HG02973 (cell line): ENCODE data around the gene PLCB2.

ENCODE experiments used
- ATAC-seq: cut with Tn5 transposase; IDR thresholded peaks from one replicate; pipeline ENCODE4 v1.9.1; 2021; ENCODE audit warnings: moderate library complexity; ENCODE audit not compliant: unreplicated experiment

Gene PLCB2

DNA sequence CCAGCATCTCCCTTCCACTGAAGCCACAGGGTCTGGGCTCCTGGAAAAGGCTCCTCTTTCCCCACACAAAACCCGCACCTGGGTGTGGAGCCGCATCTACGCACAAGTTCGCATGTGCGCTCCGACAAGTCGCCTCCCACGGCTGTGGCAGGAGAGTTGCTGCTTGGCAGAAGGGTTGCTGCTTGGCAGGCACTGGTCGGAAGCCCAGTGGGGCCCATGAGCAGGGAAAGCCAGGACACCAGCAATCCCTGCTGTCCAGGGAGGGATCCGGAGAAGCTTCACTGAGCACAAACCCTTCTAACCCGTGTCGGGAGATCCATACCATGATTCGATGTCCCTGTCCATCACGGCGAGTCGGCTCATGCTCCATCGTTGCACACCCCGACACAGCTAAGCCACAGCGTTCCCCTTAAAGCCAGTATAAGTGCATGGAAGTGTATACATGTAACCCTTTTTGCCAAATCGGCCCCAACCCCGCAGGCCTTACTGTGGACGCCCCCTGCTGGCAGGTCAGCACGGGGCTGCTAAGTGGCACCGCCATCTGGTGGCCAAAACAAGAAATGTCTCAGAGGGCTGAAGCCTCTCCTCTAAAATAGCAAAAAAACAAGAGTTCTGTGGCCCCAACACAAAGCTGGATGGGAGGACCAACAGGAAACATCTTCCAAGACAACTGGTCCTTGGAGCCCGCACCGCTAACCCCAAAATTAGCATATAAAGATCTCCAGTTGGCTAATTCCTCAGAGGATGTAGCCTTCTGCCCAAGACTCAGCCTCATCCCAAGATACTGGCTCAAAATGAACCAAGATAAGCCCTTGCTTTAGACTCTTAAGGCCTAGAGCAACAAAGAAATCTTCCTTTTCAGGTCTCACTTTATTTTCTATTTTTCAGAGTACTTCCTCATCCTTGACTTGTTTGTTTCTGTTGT, 33.1 kb downstream of the PLCB2 start:
- no peak for ATAC-seq

GRCh38 chr15:40273428-40273827, 34.3 kb downstream of the PLCB2 start:
- no peak for ATAC-seq

DNA sequence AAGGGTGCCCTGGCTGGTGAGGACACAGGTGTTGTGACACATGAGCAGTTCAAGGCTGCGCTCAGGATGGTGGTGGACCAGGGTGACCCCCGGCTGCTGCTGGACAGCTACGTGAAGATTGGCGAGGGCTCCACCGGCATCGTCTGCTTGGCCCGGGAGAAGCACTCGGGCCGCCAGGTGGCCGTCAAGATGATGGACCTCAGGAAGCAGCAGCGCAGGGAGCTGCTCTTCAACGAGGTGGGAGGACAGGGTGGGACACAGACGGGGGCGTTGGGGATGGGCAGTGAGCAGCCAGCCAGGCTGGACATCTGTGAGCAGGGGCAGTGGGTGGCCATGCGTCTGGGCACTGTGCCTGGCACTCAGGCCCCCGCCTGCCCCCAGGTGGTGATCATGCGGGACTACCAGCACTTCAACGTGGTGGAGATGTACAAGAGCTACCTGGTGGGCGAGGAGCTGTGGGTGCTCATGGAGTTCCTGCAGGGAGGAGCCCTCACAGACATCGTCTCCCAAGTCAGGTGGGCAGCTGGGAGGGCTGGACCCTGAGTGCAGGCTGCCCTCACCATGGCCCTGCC, 35.2 kb downstream of the PLCB2 start:
- no peak for ATAC-seq

GRCh38 chr15:40271685-40272484, 35.9 kb downstream of the PLCB2 start:
- no peak for ATAC-seq

DNA sequence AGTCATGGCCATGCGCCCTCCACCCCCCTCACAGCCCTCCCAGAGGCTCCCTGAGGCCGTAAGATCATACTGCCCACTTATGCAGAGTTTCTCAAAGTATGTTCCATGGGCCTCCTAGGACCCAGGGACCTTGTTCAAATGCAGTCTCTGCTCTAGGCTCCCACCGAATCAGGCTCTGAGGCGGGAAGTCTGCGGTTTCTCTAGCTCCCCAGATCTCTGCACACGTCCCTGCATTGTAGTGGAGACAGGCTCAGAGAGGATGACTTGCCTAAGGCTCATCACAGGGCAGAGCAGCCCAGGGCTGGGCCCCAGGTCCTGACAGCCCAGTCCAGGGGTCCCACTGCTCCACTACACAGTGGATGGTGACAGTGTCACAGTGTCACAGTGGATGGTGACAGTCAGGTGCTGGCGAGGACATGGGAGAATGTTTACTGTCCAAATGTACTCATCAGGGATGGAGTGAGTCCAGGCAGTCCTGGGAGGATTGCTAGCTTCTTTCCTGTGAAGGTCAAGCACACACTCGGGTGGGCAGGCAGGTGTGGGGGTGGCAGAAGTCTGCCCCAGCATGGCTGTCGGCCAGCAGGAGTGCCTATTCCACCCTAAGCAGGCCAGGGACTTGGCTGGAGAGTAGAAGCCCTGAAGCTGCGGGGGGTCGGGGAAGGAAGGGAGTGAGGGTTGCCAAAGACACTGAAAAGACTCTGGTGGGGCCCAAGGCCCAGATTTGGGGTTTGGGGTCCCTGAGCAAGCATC, 37.3 kb downstream of the PLCB2 start:
- ATAC-seq: no peak

DNA sequence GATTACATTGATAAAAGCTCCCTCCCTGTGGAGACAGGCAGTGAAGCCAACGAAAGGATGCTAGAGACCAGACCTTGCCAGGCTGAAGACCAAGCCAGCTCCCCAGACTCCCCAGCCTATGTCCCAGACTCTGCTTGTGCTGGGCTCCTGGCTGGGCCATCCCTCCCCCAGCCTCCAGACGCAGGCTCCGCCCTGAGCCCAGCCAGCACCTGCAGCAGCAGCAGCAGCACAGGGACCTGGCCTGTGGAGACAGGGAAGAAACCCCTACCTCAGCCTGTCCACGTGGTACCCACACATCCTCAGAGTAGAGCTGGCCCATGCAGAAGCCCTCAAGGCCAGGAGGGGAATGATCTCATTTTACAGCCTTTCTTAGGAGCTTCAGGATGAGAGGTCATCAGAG, 38.1 kb downstream of the PLCB2 start:
- ATAC-seq: no peak

DNA sequence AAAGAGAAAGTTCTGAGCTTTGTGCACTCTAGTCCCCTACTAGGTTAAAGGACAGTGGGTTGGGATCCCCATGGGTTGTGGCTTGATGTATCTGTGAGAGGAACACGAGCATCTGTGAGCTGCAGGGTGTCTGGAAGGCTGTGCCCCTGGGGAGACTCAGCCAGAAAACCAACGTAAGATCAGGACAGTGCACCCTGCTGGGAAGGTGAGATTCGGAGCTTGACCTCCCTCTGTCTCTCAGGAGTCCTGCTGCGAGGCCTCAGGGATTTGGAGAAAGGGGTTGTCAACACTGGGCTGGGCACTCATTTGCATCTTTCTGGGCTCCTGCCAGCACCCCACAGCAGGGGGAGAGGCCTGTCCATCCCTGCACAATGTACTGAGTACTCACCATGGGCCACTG, 40.1 kb downstream of the PLCB2 start:
- no peak for ATAC-seq

DNA sequence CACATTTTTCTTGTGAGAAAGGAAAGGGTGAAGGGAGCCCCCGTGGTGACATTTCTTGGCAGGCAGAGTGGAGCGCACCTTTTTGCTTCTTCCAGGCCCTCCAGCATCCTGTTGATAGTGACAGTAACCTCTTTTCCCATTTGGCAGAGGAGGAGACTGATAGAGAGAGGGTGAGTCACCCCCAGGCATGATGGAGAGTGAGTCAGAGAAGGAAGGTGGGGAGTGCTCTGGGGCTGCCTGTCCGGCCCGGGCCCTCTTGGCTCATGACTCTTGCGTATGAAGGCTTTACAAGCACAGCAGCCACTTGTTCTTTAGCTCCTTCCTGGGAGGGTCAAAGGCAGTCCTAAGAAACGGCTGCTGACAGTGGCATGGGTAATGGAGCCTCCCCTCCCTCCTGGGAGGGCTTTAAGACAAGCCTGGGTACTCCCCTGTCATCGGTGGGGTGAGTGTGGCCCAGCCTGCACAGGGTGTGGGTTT, 40.9 kb downstream of the PLCB2 start:
- ATAC-seq: no peak

DNA sequence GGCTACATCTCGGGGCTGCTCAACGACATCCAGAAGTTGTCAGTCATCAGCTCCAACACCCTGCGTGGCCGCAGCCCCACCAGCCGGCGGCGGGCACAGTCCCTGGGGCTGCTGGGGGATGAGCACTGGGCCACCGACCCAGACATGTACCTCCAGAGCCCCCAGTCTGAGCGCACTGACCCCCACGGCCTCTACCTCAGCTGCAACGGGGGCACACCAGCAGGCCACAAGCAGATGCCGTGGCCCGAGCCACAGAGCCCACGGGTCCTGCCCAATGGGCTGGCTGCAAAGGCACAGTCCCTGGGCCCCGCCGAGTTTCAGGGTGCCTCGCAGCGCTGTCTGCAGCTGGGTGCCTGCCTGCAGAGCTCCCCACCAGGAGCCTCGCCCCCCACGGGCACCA, 41.9 kb downstream of the PLCB2 start:
- ATAC-seq: no peak

- no peak for ATAC-seq
These were observed 42.4 kb downstream of the PLCB2 start for GRCh38 chr15:40265355-40265754.

DNA sequence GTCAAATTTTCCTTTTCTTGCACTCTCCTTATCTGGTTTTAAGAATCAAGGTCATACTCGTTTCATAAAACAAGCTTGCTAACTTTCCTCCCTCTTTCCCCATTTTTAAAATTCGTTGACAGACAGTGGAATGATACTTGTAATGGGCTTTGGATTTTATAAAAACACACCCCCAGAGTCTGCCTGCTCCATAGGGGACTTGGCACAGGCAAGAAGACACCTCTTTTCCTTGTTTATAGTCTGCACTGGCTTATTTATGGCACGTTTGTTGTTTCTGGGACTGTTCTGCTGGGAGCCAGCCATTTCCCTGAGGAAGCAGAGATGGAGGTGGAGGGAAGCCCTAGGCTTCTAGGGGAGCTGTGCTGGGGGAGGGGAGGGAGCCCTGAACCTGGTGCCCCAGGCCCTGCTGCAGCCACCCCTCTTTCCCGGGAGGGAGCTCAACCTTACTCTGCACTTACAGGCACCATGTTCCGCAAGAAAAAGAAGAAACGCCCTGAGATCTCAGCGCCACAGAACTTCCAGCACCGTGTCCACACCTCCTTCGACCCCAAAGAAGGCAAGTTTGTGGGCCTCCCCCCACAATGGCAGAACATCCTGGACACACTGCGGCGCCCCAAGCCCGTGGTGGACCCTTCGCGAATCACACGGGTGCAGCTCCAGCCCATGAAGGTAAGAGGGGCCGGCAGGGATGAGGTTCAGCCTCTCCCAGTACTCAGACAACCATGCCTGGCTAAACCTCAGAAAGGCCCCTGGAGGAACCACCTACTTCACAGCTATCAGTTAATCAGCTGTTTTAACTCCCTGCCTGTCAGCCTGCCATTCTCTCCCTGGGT, 43.2 kb downstream of the PLCB2 start:
- no peak for ATAC-seq

GRCh38 chr15:40263024-40263754, 44.5 kb downstream of the PLCB2 start:
- ATAC-seq: no peak

DNA sequence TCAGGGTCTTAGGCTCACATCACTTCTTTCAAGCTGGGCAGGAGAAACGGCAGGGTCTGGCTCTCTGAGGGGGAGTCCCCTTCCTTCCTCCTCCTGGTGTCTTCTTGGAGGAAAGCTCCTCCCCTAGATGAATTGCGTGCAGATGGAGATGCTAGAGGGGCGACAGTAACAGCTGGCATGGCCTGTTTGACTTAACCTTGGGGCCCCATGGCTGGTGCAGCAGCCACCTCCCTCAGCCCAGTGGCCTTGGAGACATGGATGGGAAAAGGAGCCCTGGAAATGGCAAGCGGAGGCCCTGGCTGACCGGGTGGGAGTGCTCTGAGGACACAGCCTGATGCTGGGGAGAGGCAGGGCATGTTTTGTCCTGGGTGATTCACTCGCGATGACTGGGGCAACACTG, 48.7 kb downstream of the PLCB2 start:
- no peak for ATAC-seq

DNA sequence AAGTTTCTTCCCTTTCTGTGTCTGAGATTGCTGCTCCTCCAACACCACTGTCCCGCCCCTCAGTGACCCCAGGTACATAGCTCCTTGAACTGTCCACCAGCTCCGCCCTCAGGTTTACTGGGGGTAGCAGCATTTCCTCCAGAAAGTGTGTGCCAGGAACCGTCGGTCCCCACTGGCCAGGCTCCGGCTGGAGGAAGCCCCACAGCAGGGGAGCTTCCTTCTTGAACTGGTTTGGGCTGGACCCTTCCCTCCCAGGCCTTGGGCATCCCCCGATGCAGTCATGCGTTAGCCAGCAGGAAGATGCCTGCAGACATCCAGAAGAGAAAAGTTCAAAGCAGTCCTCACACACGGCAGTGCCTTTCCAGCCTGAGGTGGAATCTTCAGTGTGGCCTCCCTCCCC, 49.2 kb downstream of the PLCB2 start:
- no peak for ATAC-seq

DNA sequence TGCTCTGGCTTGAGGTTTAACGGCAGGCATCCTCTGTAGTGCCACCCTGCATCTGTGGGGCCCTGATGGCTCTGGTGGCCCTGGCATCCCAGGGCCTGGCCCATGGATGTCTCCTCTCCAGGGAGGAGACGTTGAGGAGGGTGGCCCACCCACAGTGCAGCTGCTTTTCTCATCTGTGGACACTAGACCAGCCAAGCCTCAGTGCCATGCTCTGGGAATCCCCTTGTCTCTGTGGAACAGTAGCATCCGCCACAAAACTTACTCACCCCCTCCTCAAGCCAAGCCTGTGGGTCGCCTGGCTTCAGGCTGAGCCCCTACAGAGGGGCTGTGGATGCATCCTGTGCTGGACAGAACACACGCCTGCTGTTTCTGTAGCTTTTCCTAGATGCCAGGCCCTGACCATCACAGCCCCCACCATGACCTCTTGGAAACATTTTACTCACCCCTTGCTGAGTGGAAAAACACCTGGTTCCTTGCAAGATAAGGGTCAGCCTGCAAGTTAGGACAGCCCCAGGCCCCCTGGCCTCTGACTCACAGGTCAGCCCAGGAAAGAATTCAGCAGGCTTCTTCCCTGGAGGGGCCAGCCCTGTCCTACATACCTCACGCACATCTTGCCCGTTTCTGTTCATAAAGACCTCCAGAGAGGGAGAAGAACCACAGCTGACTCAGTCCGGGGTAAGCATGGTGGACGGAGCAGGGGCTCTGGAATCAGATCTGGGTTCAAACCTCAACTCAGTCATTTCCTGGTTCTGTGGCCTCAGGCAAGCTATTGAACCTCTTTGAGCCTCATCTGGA, 49.9 kb downstream of the PLCB2 start:
- no peak for ATAC-seq

GRCh38 chr15:40256638-40257235, 51.0 kb downstream of the PLCB2 start:
- no peak for ATAC-seq

GRCh38 chr15:40255033-40255432, 52.7 kb downstream of the PLCB2 start:
- no peak for ATAC-seq

DNA sequence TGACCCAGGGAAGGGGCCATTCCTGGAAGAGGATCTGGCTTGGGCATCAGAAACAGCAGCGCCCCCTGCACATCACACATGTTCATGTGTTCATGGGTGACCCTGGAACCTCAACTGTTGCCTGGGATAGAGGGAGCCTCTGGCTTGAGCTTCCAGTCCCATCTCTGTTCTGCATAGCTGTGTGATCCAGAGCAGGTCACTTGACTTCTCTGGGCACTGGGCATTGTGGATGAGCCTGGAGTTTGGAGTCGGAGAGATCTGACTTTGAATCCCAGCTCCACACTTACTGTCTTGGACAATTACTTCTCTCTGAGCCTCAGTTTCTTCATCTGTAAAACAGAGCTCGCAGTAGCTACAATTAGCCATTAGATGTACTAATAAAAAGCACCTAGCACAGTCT, 53.3 kb downstream of the PLCB2 start:
- no peak for ATAC-seq
